SU-DHL-6 (cell line): ENCODE data around the gene RFC4.
"Not testable (repeated sequence)": the region's sequence is repeated elsewhere in the genome, so short reads cannot be mapped to it uniquely, and the experiment has no call there.

Experiments used
- H2AFZ ChIP-seq: fragments of 200-600 bp; sonication (generic); 2 replicates; pipeline ENCODE4 v1.6.1; 2014; ENCODE audit warnings: low read depth, mild to moderate bottlenecking, moderate library complexity, mixed read lengths, antibody characterized with exemption, low read length; ENCODE audit not compliant: severe bottlenecking
- H3F3A ChIP-seq: fragments of 200-600 bp; shearing (Covaris generic); 2 replicates; pipeline ENCODE4 v1.6.0; 2016; ENCODE audit warnings: antibody characterized with exemption, mild to moderate bottlenecking; ENCODE audit not compliant: insufficient read depth
- H3K27ac ChIP-seq: fragments of 200-600 bp; sonication (generic); 2 replicates; pipeline ENCODE4 v1.5.1; 2016; ENCODE audit warnings: low read depth, mild to moderate bottlenecking, low read length, moderate library complexity, mixed read lengths
- H3K27me3 ChIP-seq: fragments of 200-600 bp; sonication (generic), shearing (Covaris generic); 2 replicates; pipeline ENCODE4 v1.6.0; 2014; ENCODE audit warnings: mild to moderate bottlenecking, low read length
- H3K36me3 ChIP-seq: fragments of 200-600 bp; sonication (generic); 2 replicates; pipeline ENCODE4 v1.6.1; 2014; ENCODE audit warnings: mild to moderate bottlenecking, low read length, mixed read lengths
- H3K4me2 ChIP-seq: fragments of 300-600, 200-600 bp; shearing (Covaris generic), sonication (generic); 2 replicates; pipeline ENCODE4 v1.6.0; 2014; ENCODE audit warnings: low read length, low read depth, mild to moderate bottlenecking; ENCODE audit not compliant: poor library complexity, severe bottlenecking
- H3K4me3 ChIP-seq: fragments of 200-600 bp; sonication (generic); 2 replicates; pipeline ENCODE4 v1.5.1; 2014; ENCODE audit warnings: antibody characterized with exemption, low read length, mild to moderate bottlenecking, mixed read lengths; ENCODE audit not compliant: insufficient read depth, poor library complexity, severe bottlenecking
- H3K79me2 ChIP-seq: fragments of 200-600 bp; sonication (generic); 2 replicates; pipeline ENCODE4 v1.6.1; 2014; ENCODE audit warnings: mild to moderate bottlenecking, low read length, moderate library complexity; ENCODE audit not compliant: insufficient read depth
- H3K9ac ChIP-seq: fragments of 200-600 bp; sonication (generic); 2 replicates; pipeline ENCODE4 v1.7.0; 2014; ENCODE audit warnings: mild to moderate bottlenecking, low read length
- H3K9me2 ChIP-seq: fragments of 200-600 bp; sonication (generic); replicated peaks from 2 replicates; pipeline ENCODE4 v1.6.1; 2014; ENCODE audit warnings: low read length; ENCODE audit not compliant: insufficient read depth
- H3K9me3 ChIP-seq: fragments of 200-600 bp; sonication (generic); 2 replicates; pipeline ENCODE4 v1.6.1; 2014; ENCODE audit warnings: low read length, mixed read lengths; ENCODE audit not compliant: insufficient read depth
- H4K20me1 ChIP-seq: fragments of 200-600 bp; sonication (generic); 2 replicates; pipeline ENCODE4 v1.6.1; 2014; ENCODE audit warnings: low read depth, mild to moderate bottlenecking, antibody characterized with exemption, low read length, moderate library complexity, mixed read lengths
- CTCF ChIP-seq: fragments of 200-600 bp; sonication (generic); IDR thresholded peaks from one replicate; pipeline ENCODE4 v1.5.1; 2017; ENCODE audit warnings: antibody characterized with exemption, mild to moderate bottlenecking, low read length, moderate library complexity; ENCODE audit not compliant: insufficient read depth, poor library complexity, severe bottlenecking
- EZH2phosphoT487 ChIP-seq: fragments of 200-600 bp; sonication (generic), shearing (Covaris generic); conservative IDR thresholded peaks from 2 replicates; pipeline ENCODE4 v1.6.1; 2018; ENCODE audit warnings: mild to moderate bottlenecking, antibody characterized with exemption, low read length, moderate library complexity, mixed read lengths

Gene RFC4

GRCh38 chr3:186852994-186853393 is 46.7 kb upstream of the RFC4 start:
- no peak overlapping the region for H3K27ac ChIP-seq
- H3F3A ChIP-seq: no peaks in the 10 kb centered on the region
- H3K79me2 ChIP-seq: no peaks in the 10 kb centered on the region
- no peak overlapping the region for H3K4me2 ChIP-seq
- no peak overlapping the region for H3K9ac ChIP-seq
- no peak overlapping the region for H2AFZ ChIP-seq
- H3K9me3 ChIP-seq: no peaks in the 10 kb centered on the region
- no peak overlapping the region for H3K4me3 ChIP-seq
- TF ChIP-seq CTCF (no peak), EZH2phosphoT487 (no peak)
- no peaks in the 10 kb centered on the region for H3K9me2 ChIP-seq
- H3K27me3 ChIP-seq: no peaks in the 10 kb centered on the region
- H4K20me1 ChIP-seq: no peaks in the 10 kb centered on the region
- no peaks in the 10 kb centered on the region for H3K36me3 ChIP-seq

- not testable (repeated sequence) for H2AFZ ChIP-seq, H3K9ac ChIP-seq, H3K4me3 ChIP-seq, H3K27me3 ChIP-seq, H3K4me2 ChIP-seq, H4K20me1 ChIP-seq, H3K9me3 ChIP-seq, H3F3A ChIP-seq, H3K79me2 ChIP-seq, H3K9me2 ChIP-seq, H3K27ac ChIP-seq, H3K36me3 ChIP-seq
Measured at GRCh38 chr3:186851835-186852234, 45.6 kb upstream of the RFC4 start.

DNA sequence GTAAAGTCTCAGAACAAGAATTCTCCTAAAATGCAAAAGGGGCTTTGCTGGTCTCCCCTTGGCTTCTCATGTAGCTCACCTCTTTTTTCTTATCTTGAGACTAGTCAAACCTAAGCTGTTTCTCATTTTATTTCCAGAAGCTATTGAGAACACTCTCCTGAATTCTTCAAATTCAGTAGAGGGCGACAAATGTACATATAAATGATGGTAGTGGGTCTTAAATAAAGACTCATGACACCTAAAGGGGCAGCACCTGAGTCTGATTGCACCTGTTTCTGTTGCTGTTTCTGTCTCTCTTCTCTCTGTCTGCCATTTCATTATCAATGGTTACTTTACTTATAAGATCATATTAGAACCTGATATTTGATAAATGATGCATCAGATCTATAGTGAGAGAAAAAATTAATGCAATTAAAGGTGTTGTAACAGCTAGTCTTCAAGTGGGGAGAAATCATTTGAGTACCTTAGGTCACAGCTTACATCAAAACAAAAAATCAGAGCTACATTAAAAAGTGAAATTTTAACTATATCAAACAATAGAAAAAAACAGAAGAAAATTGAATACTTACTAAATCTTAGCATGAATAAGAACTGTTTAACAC is 43.2 kb upstream of the RFC4 start:
- Histone ChIP-seq H4K20me1 (no peaks in the 10 kb centered on the region), H3K36me3 (no peaks in the 10 kb centered on the region), H3F3A (no peaks in the 10 kb centered on the region), H3K4me3 (no peak overlapping the region), H3K9me2 (no peaks in the 10 kb centered on the region), H2AFZ (no peak overlapping the region), H3K4me2 (no peak overlapping the region), H3K27me3 (no peaks in the 10 kb centered on the region), H3K9me3 (no peaks in the 10 kb centered on the region), H3K9ac (no peak overlapping the region), H3K27ac (no peak overlapping the region), H3K79me2 (no peaks in the 10 kb centered on the region)
- TF ChIP-seq CTCF (peak; percentile 61), EZH2phosphoT487 (no peak)

DNA sequence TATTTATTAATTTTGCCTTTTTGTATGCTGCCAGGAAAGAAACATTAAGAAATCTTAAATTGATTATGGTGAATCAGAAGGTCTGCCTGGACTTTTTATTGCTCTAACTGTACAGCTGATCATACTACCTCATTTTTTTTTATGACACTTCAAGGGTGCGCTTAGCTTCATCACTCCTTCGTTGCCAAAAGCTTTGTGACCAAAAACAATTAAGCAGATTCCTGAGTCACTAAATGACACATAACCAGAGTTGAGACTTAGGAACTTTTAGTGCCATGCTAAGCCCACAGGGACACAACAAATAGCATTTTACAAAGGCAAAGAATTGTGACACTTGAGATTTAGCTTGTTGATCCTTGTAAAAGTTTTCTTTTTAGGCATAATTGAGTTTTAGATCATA is 41.2 kb upstream of the RFC4 start:
- H3K79me2 ChIP-seq: no peaks in the 10 kb centered on the region
- TF ChIP-seq EZH2phosphoT487 (no peak), CTCF (no peak)
- no peaks in the 10 kb centered on the region for H3F3A ChIP-seq
- H3K27me3 ChIP-seq: no peaks in the 10 kb centered on the region
- no peaks in the 10 kb centered on the region for H3K9me3 ChIP-seq
- H3K9me2 ChIP-seq: no peaks in the 10 kb centered on the region
- no peak overlapping the region for H3K9ac ChIP-seq
- H3K4me3 ChIP-seq: no peak overlapping the region
- H3K4me2 ChIP-seq: no peak overlapping the region
- no peak overlapping the region for H2AFZ ChIP-seq
- no peak overlapping the region for H3K27ac ChIP-seq
- no peaks in the 10 kb centered on the region for H3K36me3 ChIP-seq
- no peaks in the 10 kb centered on the region for H4K20me1 ChIP-seq
